Suprapubic skin (tissue), 3 donors: ENCODE results near the gene RNLS.

ENCODE experiments used
- EP300 ChIP-seq: sonication (generic); formaldehyde crosslinking; IDR thresholded peaks from one replicate; pipeline ENCODE4 v1.6.1; 2017; ENCODE audit warnings: antibody characterized with exemption
- TF ChIP-seq, protein P1 (sequence below), 2 donors: fragments of 200-600 bp in 1 of 2; fragments of 450-650 bp in 1 of 2; sonication (generic) in 1 of 2; IDR thresholded peaks; one replicate each; pipeline ENCODE4 v1.5.1; 2016 to 2019; ENCODE audit warnings: antibody characterized with exemption in 2 of 2, mild to moderate bottlenecking in 1 of 2, moderate library complexity in 1 of 2

DNA sequence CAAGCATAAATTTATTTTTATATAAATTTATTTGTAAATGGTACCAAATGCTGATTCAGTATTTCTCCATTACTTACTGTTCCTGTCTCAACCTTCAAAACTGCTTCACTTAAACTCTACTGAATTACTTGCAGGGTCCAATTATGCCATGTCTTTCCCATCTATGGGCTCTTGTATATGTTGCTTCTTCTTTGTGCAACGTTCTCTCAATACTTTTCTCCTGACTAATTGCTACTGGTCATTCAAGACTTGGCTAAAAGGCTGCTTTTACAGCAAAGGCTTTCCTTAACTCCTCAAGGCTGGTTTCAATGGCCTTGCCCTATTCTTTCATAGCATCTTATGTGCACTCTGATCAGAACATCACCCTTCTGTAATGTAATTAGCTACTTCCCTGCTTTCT, 67.9 kb downstream of the RNLS start:
- TF ChIP-seq, protein P1, sequence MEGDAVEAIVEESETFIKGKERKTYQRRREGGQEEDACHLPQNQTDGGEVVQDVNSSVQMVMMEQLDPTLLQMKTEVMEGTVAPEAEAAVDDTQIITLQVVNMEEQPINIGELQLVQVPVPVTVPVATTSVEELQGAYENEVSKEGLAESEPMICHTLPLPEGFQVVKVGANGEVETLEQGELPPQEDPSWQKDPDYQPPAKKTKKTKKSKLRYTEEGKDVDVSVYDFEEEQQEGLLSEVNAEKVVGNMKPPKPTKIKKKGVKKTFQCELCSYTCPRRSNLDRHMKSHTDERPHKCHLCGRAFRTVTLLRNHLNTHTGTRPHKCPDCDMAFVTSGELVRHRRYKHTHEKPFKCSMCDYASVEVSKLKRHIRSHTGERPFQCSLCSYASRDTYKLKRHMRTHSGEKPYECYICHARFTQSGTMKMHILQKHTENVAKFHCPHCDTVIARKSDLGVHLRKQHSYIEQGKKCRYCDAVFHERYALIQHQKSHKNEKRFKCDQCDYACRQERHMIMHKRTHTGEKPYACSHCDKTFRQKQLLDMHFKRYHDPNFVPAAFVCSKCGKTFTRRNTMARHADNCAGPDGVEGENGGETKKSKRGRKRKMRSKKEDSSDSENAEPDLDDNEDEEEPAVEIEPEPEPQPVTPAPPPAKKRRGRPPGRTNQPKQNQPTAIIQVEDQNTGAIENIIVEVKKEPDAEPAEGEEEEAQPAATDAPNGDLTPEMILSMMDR (IDR thresholded peaks at IDR 0.05) = no peak
- no peak for TF ChIP-seq EP300
